Measurements from ENCODE around the gene MAP3K7CL.
A peak's percentile ranks its signal among the peaks of the same experiment; 100 is the strongest.

GRCh38 chr21:29145354-29145782 lies 14.9 kb downstream of the MAP3K7CL start:
- TF ChIP-seq POLR2AphosphoS5 (IDR thresholded peaks at IDR 0.05) = peak in 1 of 2 donors; percentile 14
- TF ChIP-seq EP300 (IDR thresholded peaks at IDR 0.05) = no peak
- no peak for TF ChIP-seq CTCF (IDR thresholded peaks at IDR 0.05)

Measured in upper lobe of left lung (tissue), 4 donors.